Liver (tissue), 3 donors: ENCODE results near the gene SLC6A12.

Experiments
- EGR1 ChIP-seq, 2 donors: IDR thresholded peaks; 2 replicates each; pipeline ENCODE4 v1.6.1; 2016 to 2018; ENCODE audit warnings: antibody characterized with exemption in 2 of 2, low read depth in 2 of 2
- GABPA ChIP-seq, 2 donors: IDR thresholded peaks in 1 of 2; conservative IDR thresholded peaks in 1 of 2; 2 replicates each; pipeline ENCODE4 v1.6.1; 2016; ENCODE audit warnings: antibody characterized with exemption in 2 of 2, mild to moderate bottlenecking in 1 of 2, moderate library complexity in 1 of 2
- JUND ChIP-seq, 2 donors: IDR thresholded peaks; 2 replicates each; pipeline ENCODE4 v1.6.1; 2016; ENCODE audit warnings: antibody characterized with exemption in 2 of 2
- RAD21 ChIP-seq, 2 donors: IDR thresholded peaks; 2 replicates each; pipeline ENCODE4 v1.6.1; 2016; ENCODE audit warnings: antibody characterized with exemption in 2 of 2, mild to moderate bottlenecking in 2 of 2
- TAF1 ChIP-seq: conservative IDR thresholded peaks from 2 replicates; pipeline ENCODE4 v1.6.1; 2016; ENCODE audit warnings: antibody characterized with exemption, mild to moderate bottlenecking
- YY1 ChIP-seq: IDR thresholded peaks from 2 replicates; pipeline ENCODE4 v1.6.1; 2016; ENCODE audit warnings: antibody characterized with exemption, mild to moderate bottlenecking
- TF ChIP-seq, protein P1 (sequence below): fragments of 150-350 bp; IDR thresholded peaks from 2 replicates; pipeline ENCODE4 v1.5.1; 2017; ENCODE audit warnings: improper control_type of control experiment, low read depth, low read length; ENCODE audit not compliant: missing input control
- TF ChIP-seq, protein P2 (sequence below): IDR thresholded peaks from 2 replicates; pipeline ENCODE4 v1.6.1; 2016; ENCODE audit warnings: antibody characterized with exemption
- TF ChIP-seq, protein P3 (sequence below): IDR thresholded peaks from 2 replicates; pipeline ENCODE4 v1.6.1; 2016; ENCODE audit warnings: antibody characterized with exemption
- TF ChIP-seq, protein P4 (sequence below): IDR thresholded peaks from 2 replicates; pipeline ENCODE4 v1.6.1; 2016; ENCODE audit warnings: antibody characterized with exemption, mild to moderate bottlenecking
- TF ChIP-seq, protein P5 (sequence below): IDR thresholded peaks from 2 replicates; pipeline ENCODE4 v1.6.1; 2016; ENCODE audit warnings: antibody characterized with exemption
- donor health status: healthy.
- donor health status: healthy.

DNA sequence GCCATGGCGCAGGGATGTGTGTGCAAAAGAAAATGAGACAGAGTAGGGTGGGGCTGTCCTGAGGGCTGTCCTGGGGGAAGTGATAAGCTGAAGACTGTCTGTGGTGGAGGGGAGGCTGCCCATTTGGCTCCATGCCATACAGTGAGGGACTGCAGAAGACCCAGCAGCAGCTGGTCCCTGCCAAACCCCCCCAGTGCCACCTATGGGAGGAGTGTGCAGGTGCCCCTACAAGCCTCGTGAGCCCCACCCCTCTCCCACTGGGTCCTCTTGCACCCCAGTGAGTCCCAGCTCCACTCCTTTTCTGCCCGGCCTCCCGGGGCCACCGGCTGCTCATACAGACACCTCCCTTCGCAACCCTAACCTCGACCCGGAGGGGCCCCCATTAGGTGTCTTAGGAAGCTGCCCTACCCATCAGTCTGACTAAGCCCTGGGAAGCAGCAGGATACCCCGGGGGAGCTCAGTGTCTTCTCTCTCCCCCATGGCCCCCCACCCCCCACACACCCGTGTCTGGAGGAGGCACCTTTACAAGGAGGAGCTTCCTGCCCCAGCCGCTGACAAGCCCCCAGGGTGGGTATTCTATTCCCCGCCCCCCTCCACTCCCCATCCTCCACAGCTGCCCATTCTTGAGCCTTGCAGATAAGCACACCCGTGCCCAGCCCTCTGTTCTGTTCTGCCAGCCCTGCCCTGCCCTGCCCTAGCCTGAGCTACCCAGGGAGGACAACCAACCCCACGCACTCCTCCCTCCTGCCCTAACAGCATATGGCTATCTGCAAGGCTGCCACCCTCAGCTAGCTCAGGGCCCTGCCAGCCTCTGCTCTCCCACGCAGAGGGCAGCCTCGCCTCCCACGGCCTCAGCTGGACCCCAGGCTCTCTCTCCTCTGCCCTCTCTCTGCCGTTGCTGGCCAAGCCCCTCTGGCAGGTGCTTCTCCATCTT is 41.9 kb downstream of the SLC6A12 start:
- TF ChIP-seq, protein P1, sequence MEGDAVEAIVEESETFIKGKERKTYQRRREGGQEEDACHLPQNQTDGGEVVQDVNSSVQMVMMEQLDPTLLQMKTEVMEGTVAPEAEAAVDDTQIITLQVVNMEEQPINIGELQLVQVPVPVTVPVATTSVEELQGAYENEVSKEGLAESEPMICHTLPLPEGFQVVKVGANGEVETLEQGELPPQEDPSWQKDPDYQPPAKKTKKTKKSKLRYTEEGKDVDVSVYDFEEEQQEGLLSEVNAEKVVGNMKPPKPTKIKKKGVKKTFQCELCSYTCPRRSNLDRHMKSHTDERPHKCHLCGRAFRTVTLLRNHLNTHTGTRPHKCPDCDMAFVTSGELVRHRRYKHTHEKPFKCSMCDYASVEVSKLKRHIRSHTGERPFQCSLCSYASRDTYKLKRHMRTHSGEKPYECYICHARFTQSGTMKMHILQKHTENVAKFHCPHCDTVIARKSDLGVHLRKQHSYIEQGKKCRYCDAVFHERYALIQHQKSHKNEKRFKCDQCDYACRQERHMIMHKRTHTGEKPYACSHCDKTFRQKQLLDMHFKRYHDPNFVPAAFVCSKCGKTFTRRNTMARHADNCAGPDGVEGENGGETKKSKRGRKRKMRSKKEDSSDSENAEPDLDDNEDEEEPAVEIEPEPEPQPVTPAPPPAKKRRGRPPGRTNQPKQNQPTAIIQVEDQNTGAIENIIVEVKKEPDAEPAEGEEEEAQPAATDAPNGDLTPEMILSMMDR: no peak
- TF ChIP-seq RAD21 (IDR thresholded peaks at IDR 0.05) (no peak), TAF1 (no peak), JUND (IDR thresholded peaks at IDR 0.05) (no peak), YY1 (no peak), EGR1 (IDR thresholded peaks at IDR 0.05; ENCODE audit: low read depth in 2 of 2) (no peak), GABPA (IDR thresholded peaks at IDR 0.05 in 1 of 2, conservative IDR thresholded peaks at IDR 0.05 in 1 of 2) (no peak)
- TF ChIP-seq, protein P2, sequence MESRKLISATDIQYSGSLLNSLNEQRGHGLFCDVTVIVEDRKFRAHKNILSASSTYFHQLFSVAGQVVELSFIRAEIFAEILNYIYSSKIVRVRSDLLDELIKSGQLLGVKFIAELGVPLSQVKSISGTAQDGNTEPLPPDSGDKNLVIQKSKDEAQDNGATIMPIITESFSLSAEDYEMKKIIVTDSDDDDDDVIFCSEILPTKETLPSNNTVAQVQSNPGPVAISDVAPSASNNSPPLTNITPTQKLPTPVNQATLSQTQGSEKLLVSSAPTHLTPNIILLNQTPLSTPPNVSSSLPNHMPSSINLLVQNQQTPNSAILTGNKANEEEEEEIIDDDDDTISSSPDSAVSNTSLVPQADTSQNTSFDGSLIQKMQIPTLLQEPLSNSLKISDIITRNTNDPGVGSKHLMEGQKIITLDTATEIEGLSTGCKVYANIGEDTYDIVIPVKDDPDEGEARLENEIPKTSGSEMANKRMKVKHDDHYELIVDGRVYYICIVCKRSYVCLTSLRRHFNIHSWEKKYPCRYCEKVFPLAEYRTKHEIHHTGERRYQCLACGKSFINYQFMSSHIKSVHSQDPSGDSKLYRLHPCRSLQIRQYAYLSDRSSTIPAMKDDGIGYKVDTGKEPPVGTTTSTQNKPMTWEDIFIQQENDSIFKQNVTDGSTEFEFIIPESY: no peak
- TF ChIP-seq, protein P3, sequence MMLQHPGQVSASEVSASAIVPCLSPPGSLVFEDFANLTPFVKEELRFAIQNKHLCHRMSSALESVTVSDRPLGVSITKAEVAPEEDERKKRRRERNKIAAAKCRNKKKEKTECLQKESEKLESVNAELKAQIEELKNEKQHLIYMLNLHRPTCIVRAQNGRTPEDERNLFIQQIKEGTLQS: no peak
- TF ChIP-seq, protein P4, sequence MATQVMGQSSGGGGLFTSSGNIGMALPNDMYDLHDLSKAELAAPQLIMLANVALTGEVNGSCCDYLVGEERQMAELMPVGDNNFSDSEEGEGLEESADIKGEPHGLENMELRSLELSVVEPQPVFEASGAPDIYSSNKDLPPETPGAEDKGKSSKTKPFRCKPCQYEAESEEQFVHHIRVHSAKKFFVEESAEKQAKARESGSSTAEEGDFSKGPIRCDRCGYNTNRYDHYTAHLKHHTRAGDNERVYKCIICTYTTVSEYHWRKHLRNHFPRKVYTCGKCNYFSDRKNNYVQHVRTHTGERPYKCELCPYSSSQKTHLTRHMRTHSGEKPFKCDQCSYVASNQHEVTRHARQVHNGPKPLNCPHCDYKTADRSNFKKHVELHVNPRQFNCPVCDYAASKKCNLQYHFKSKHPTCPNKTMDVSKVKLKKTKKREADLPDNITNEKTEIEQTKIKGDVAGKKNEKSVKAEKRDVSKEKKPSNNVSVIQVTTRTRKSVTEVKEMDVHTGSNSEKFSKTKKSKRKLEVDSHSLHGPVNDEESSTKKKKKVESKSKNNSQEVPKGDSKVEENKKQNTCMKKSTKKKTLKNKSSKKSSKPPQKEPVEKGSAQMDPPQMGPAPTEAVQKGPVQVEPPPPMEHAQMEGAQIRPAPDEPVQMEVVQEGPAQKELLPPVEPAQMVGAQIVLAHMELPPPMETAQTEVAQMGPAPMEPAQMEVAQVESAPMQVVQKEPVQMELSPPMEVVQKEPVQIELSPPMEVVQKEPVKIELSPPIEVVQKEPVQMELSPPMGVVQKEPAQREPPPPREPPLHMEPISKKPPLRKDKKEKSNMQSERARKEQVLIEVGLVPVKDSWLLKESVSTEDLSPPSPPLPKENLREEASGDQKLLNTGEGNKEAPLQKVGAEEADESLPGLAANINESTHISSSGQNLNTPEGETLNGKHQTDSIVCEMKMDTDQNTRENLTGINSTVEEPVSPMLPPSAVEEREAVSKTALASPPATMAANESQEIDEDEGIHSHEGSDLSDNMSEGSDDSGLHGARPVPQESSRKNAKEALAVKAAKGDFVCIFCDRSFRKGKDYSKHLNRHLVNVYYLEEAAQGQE: no peak
- TF ChIP-seq, protein P5, sequence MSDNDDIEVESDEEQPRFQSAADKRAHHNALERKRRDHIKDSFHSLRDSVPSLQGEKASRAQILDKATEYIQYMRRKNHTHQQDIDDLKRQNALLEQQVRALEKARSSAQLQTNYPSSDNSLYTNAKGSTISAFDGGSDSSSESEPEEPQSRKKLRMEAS: no peak
